ENCODE data around the gene XRCC1.

DNA sequence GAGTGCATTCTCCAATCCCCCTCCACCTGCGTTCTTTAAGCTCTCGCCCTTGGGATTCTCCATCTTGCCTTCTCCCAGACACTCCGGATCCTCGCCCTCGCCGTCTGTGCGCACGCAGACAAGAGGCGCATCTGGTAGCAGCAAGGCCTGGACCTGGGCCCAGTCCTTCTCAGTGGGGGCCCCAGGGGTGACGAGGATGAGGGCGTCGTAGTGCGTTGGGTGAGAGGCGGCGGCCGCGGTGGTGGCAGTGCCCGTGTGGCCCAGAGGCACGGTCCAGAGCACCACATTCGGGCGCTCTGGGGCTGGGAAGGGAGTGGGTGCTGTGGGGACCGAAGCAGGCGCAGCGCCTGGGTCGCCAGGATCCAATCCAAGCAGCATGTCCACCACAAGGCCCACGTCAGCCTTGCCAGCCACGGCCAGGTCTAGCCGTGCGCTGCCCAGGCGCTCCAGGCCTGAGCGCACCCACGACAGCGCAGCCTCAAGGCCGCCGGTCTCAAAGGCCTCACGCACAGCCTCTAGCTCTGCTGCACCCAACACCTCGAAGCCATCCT lies 17.5 kb upstream of the XRCC1 start:
- no peak for TF ChIP-seq MEF2A (IDR thresholded peaks at IDR 0.05; ENCODE audit: borderline replicate concordance, low read depth)
- TF ChIP-seq EP300 (IDR thresholded peaks at IDR 0.05; ENCODE audit: borderline replicate concordance in 1 of 2, low read depth in 1 of 2, low read length in 1 of 2) = no peak
- TF ChIP-seq CTCF (IDR thresholded peaks at IDR 0.05) = no peak
- no peak for TF ChIP-seq YY1 (IDR thresholded peaks at IDR 0.05; ENCODE audit: low read depth)
- no peak for TF ChIP-seq RFX5 (IDR thresholded peaks at IDR 0.05; ENCODE audit: low read length)
- TF ChIP-seq, protein P1, sequence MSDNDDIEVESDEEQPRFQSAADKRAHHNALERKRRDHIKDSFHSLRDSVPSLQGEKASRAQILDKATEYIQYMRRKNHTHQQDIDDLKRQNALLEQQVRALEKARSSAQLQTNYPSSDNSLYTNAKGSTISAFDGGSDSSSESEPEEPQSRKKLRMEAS (IDR thresholded peaks at IDR 0.05; ENCODE audit: low read depth) = no peak
- no peak for TF ChIP-seq EZH2phosphoT487 (IDR thresholded peaks at IDR 0.05; ENCODE audit: borderline replicate concordance, low read depth)
- no peak for TF ChIP-seq PBX3 (IDR thresholded peaks at IDR 0.05)
- no peak for TF ChIP-seq GABPA (IDR thresholded peaks at IDR 0.05; ENCODE audit: low read depth)
- TF ChIP-seq CHD2 (IDR thresholded peaks at IDR 0.05; ENCODE audit: low read length, partially characterized antibody) = no peak
- TF ChIP-seq REST (IDR thresholded peaks at IDR 0.05; ENCODE audit: low read depth, low read length) = no peak
- TF ChIP-seq POLR2AphosphoS5 (IDR thresholded peaks at IDR 0.05; ENCODE audit: low read depth, low read length) = no peak
- no peak for TF ChIP-seq TAF1 (IDR thresholded peaks at IDR 0.05; ENCODE audit: borderline replicate concordance, low read depth, low read length)

All from SK-N-SH (cell line).